ENCODE data around the gene SHLD1.

The SHLD1 gene

DNA sequence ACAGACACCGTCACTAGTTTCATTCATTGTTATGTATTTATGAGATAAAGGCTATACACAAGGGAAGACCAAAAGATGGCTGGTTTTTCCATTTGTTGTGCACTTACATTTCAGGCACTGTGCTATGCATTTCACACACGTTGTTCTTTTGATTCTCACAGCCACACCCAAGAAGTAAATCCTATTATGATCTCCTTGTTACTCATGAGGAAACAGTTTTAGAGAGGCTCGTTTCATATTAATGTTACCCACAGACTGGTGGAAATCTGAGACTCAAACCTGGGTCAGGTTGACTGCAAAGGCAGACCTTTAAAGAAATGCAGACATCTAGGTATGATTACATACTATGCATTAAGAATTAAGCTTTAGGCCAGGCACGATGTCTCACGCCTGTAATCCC, 34.9 kb downstream of the SHLD1 start:
- Histone ChIP-seq H3K4me3 (ENCODE audit: control insufficient read depth in 1 of 7, extremely low read depth in 1 of 7, insufficient read depth in 4 of 7, low read depth in 2 of 7, low read length in 6 of 7) (no peak overlapping the region), H3K4me1 (ENCODE audit: control extremely low read depth in 1 of 4, control insufficient read depth in 4 of 4, insufficient read depth in 4 of 4, low read length in 3 of 4) (peaks cover 0 to 6% (median 0%) of the 10 kb centered on the region in 4 experiments), H3K27ac (ENCODE audit: insufficient read depth in 1 of 2, low read depth in 1 of 2, low read length in 2 of 2, poor library complexity in 1 of 2, severe bottlenecking in 2 of 2) (peak overlapping the region in 1 of 2 experiments; percentile 23), H3K9me3 (ENCODE audit: control extremely low read depth in 1 of 5, control insufficient read depth in 4 of 5, insufficient read depth in 2 of 5, low read depth in 1 of 5, low read length in 4 of 5) (no peaks in the 10 kb centered on the region), H3K27me3 (replicated peaks in 2 of 5; ENCODE audit: control insufficient read depth in 4 of 5, insufficient read depth in 5 of 5, low read length in 4 of 5) (no peaks in the 10 kb centered on the region), H3K36me3 (ENCODE audit: control insufficient read depth in 4 of 4, insufficient read depth in 4 of 4, low read length in 3 of 4) (peaks cover 0 to 17% (median 8%) of the 10 kb centered on the region in 4 experiments)
- WGBS (ENCODE audit: insufficient coverage): 100% methylated on average over 2 of the region's 5 CpGs
- CTCF ChIA-PET: interaction anchor here (0.7 to 11.4 kb wide), 5 partner anchors 10 to 255 kb away, joined by 3 to 112 read pairs (median 4); no protein-coding TSS in a partner anchor
- DNase-seq: no peak
- POLR2A ChIA-PET: no interaction called here

GRCh38 chr20:5786930-5787795, 37.0 kb downstream of the SHLD1 start:
- Histone ChIP-seq H3K27me3 (replicated peaks in 2 of 5; ENCODE audit: control insufficient read depth in 4 of 5, insufficient read depth in 5 of 5, low read length in 4 of 5) (no peaks in the 10 kb centered on the region), H3K27ac (ENCODE audit: insufficient read depth in 1 of 2, low read depth in 1 of 2, low read length in 2 of 2, poor library complexity in 1 of 2, severe bottlenecking in 2 of 2) (no peak overlapping the region), H3K36me3 (ENCODE audit: control insufficient read depth in 4 of 4, insufficient read depth in 4 of 4, low read length in 3 of 4) (peaks cover 0 to 10% (median 4%) of the 10 kb centered on the region in 4 experiments), H3K4me3 (ENCODE audit: control insufficient read depth in 1 of 7, extremely low read depth in 1 of 7, insufficient read depth in 4 of 7, low read depth in 2 of 7, low read length in 6 of 7) (no peak overlapping the region), H3K9me3 (ENCODE audit: control extremely low read depth in 1 of 5, control insufficient read depth in 4 of 5, insufficient read depth in 2 of 5, low read depth in 1 of 5, low read length in 4 of 5) (no peaks in the 10 kb centered on the region), H3K4me1 (ENCODE audit: control extremely low read depth in 1 of 4, control insufficient read depth in 4 of 4, insufficient read depth in 4 of 4, low read length in 3 of 4) (peaks cover 0 to 7% (median 0%) of the 10 kb centered on the region in 4 experiments)
- ChIA-PET CTCF (interaction anchor here (0.8 to 11.4 kb wide), 16 partner anchors 14 to 257 kb away, joined by 3 to 112 read pairs (median 5); no protein-coding TSS in a partner anchor), POLR2A (interaction anchor here (1.2 kb wide), 1 partner anchor 221 kb away, joined by 3 read pairs; no protein-coding TSS in a partner anchor)
- WGBS (ENCODE audit: insufficient coverage): no CpG with 5 or more reads among the region's 2 CpGs
- DNase-seq: no peak

GRCh38 chr20:5787796-5788165, 37.6 kb downstream of the SHLD1 start:
- H3K9me3 ChIP-seq (ENCODE audit: control extremely low read depth in 1 of 5, control insufficient read depth in 4 of 5, insufficient read depth in 2 of 5, low read depth in 1 of 5, low read length in 4 of 5): no peaks in the 10 kb centered on the region
- no peaks in the 10 kb centered on the region for H3K27me3 ChIP-seq (replicated peaks in 2 of 5; ENCODE audit: control insufficient read depth in 4 of 5, insufficient read depth in 5 of 5, low read length in 4 of 5)
- peaks cover 0 to 7% (median 0%) of the 10 kb centered on the region in 4 experiments for H3K4me1 ChIP-seq (ENCODE audit: control extremely low read depth in 1 of 4, control insufficient read depth in 4 of 4, insufficient read depth in 4 of 4, low read length in 3 of 4)
- DNase-seq: no peak
- ChIA-PET POLR2A (interaction anchor here (1.2 kb wide), 1 partner anchor 222 kb away, joined by 3 read pairs; no protein-coding TSS in a partner anchor), CTCF (interaction anchor here (0.7 to 11.4 kb wide), 22 partner anchors 9 to 257 kb away, joined by 3 to 112 read pairs (median 4); no protein-coding TSS in a partner anchor)
- peaks cover 0 to 10% (median 4%) of the 10 kb centered on the region in 4 experiments for H3K36me3 ChIP-seq (ENCODE audit: control insufficient read depth in 4 of 4, insufficient read depth in 4 of 4, low read length in 3 of 4)
- no peak overlapping the region for H3K4me3 ChIP-seq (ENCODE audit: control insufficient read depth in 1 of 7, extremely low read depth in 1 of 7, insufficient read depth in 4 of 7, low read depth in 2 of 7, low read length in 6 of 7)
- no peak overlapping the region for H3K27ac ChIP-seq (ENCODE audit: insufficient read depth in 1 of 2, low read depth in 1 of 2, low read length in 2 of 2, poor library complexity in 1 of 2, severe bottlenecking in 2 of 2)

DNA sequence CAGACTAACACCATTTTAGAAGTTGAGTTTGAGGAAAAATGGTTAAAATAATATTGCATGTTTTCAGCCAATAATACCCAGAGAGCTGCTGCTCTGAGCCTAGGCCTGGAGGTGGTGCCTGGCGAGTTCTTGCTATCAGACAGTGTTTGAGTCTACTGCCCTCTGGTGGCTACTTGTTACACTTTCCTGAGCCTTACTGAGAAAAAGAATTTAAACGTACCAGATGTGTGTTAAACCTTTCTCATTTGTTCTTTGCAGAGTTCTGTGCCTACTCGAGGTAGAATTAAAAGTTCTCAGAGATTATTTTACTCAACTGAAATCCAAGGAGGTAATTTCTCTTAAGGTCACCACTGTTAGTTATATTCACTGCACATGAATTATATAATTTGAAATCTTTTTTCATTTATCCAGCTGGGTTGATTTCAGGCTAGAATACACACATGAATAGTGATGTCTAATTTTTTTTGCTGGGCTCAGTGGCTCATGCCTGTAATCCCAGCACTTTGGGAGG, 38.2 kb downstream of the SHLD1 start:
- Histone ChIP-seq H3K9me3 (ENCODE audit: control extremely low read depth in 1 of 5, control insufficient read depth in 4 of 5, insufficient read depth in 2 of 5, low read depth in 1 of 5, low read length in 4 of 5) (no peaks in the 10 kb centered on the region), H3K27ac (ENCODE audit: insufficient read depth in 1 of 2, low read depth in 1 of 2, low read length in 2 of 2, poor library complexity in 1 of 2, severe bottlenecking in 2 of 2) (no peak overlapping the region), H3K4me3 (ENCODE audit: control insufficient read depth in 1 of 7, extremely low read depth in 1 of 7, insufficient read depth in 4 of 7, low read depth in 2 of 7, low read length in 6 of 7) (no peak overlapping the region), H3K4me1 (ENCODE audit: control extremely low read depth in 1 of 4, control insufficient read depth in 4 of 4, insufficient read depth in 4 of 4, low read length in 3 of 4) (peaks cover 0 to 7% (median 0%) of the 10 kb centered on the region in 4 experiments), H3K27me3 (replicated peaks in 2 of 5; ENCODE audit: control insufficient read depth in 4 of 5, insufficient read depth in 5 of 5, low read length in 4 of 5) (no peaks in the 10 kb centered on the region), H3K36me3 (ENCODE audit: control insufficient read depth in 4 of 4, insufficient read depth in 4 of 4, low read length in 3 of 4) (peaks cover 0 to 10% (median 4%) of the 10 kb centered on the region in 4 experiments)
- DNase-seq: peak; percentile 89 to 95 (median 92)
- WGBS (ENCODE audit: insufficient coverage): 10% methylated on average over 1 of the region's 3 CpGs
- POLR2A ChIA-PET: interaction anchor here (1.2 kb wide), 1 partner anchor 223 kb away, joined by 3 read pairs; no protein-coding TSS in a partner anchor
- CTCF ChIA-PET: interaction anchor here (0.7 to 11.4 kb wide), 21 partner anchors 9 to 258 kb away, joined by 3 to 112 read pairs (median 5); no protein-coding TSS in a partner anchor

- ChIA-PET POLR2A (no interaction called here), CTCF (interaction anchor here (0.6 to 11.4 kb wide), 6 partner anchors 140 to 259 kb away, joined by 3 to 112 read pairs (median 16); no protein-coding TSS in a partner anchor)
- no peak for DNase-seq
- Histone ChIP-seq H3K36me3 (ENCODE audit: control insufficient read depth in 4 of 4, insufficient read depth in 4 of 4, low read length in 3 of 4) (peaks cover 0 to 9% (median 4%) of the 10 kb centered on the region in 4 experiments), H3K4me1 (ENCODE audit: control extremely low read depth in 1 of 4, control insufficient read depth in 4 of 4, insufficient read depth in 4 of 4, low read length in 3 of 4) (peaks cover 0 to 7% (median 0%) of the 10 kb centered on the region in 4 experiments), H3K27me3 (replicated peaks in 2 of 5; ENCODE audit: control insufficient read depth in 4 of 5, insufficient read depth in 5 of 5, low read length in 4 of 5) (no peaks in the 10 kb centered on the region), H3K4me3 (ENCODE audit: control insufficient read depth in 1 of 7, extremely low read depth in 1 of 7, insufficient read depth in 4 of 7, low read depth in 2 of 7, low read length in 6 of 7) (no peak overlapping the region), H3K9me3 (ENCODE audit: control extremely low read depth in 1 of 5, control insufficient read depth in 4 of 5, insufficient read depth in 2 of 5, low read depth in 1 of 5, low read length in 4 of 5) (no peaks in the 10 kb centered on the region), H3K27ac (ENCODE audit: insufficient read depth in 1 of 2, low read depth in 1 of 2, low read length in 2 of 2, poor library complexity in 1 of 2, severe bottlenecking in 2 of 2) (no peak overlapping the region)
- WGBS (ENCODE audit: insufficient coverage): 93% methylated on average over 2 of the region's 2 CpGs
Measured at GRCh38 chr20:5789827-5790226, 39.6 kb downstream of the SHLD1 start.

DNA sequence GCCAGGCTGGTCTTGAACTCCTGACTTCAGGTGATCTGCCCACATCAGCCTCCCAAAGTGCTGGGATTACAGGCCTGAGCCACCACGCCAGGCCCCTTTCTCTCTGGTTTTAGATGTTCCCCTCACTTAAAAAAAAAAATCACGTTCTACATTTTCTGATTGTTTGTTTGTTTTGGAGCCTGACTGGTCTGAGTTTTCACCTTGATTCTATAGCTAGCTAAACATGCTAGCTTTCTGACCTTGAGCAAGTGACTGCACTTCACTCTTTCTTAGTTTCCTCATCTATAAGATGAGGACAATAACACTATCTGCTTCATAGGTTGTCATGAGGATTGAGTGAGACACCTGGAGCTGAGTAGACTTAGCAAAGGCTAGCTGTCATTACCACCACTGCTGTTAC, 43.7 kb downstream of the SHLD1 start:
- H3K4me3 ChIP-seq (ENCODE audit: control insufficient read depth in 1 of 7, extremely low read depth in 1 of 7, insufficient read depth in 4 of 7, low read depth in 2 of 7, low read length in 6 of 7): no peak overlapping the region
- H3K27me3 ChIP-seq (replicated peaks in 2 of 5; ENCODE audit: control insufficient read depth in 4 of 5, insufficient read depth in 5 of 5, low read length in 4 of 5): no peaks in the 10 kb centered on the region
- H3K9me3 ChIP-seq (ENCODE audit: control extremely low read depth in 1 of 5, control insufficient read depth in 4 of 5, insufficient read depth in 2 of 5, low read depth in 1 of 5, low read length in 4 of 5): no peaks in the 10 kb centered on the region
- peaks cover 0 to 7% (median 0%) of the 10 kb centered on the region in 4 experiments for H3K4me1 ChIP-seq (ENCODE audit: control extremely low read depth in 1 of 4, control insufficient read depth in 4 of 4, insufficient read depth in 4 of 4, low read length in 3 of 4)
- ChIA-PET CTCF (interaction anchor here (0.7 to 2.7 kb wide), 3 partner anchors 149 to 234 kb away, joined by 3 to 8 read pairs (median 3); no protein-coding TSS in a partner anchor), POLR2A (no interaction called here)
- H3K36me3 ChIP-seq (ENCODE audit: control insufficient read depth in 4 of 4, insufficient read depth in 4 of 4, low read length in 3 of 4): peaks cover 0 to 7% (median 2%) of the 10 kb centered on the region in 4 experiments
- 83% methylated on average over 2 of the region's 2 CpGs for WGBS (ENCODE audit: insufficient coverage)
- H3K27ac ChIP-seq (ENCODE audit: insufficient read depth in 1 of 2, low read depth in 1 of 2, low read length in 2 of 2, poor library complexity in 1 of 2, severe bottlenecking in 2 of 2): no peak overlapping the region
- DNase-seq: no peak
